Stimulated activated CD8-positive, alpha-beta memory T cell treated with anti-CD3 and anti-CD28 coated beads, Interleukin-7, amount 100 ng/mL, for 1 hour (primary cell): ENCODE measurements around the gene PLEKHG7.
"Not testable (repeated sequence)": the region's sequence is repeated elsewhere in the genome, so short reads cannot be mapped to it uniquely, and the experiment has no call there.

ENCODE experiments used
- DNase-seq, 2 donors: peaks; one replicate each; pipeline ENCODE4 v3.0.0-alpha.2; 2020; ENCODE audit warnings: low read depth in 2 of 2

PLEKHG7 gene, protein sequence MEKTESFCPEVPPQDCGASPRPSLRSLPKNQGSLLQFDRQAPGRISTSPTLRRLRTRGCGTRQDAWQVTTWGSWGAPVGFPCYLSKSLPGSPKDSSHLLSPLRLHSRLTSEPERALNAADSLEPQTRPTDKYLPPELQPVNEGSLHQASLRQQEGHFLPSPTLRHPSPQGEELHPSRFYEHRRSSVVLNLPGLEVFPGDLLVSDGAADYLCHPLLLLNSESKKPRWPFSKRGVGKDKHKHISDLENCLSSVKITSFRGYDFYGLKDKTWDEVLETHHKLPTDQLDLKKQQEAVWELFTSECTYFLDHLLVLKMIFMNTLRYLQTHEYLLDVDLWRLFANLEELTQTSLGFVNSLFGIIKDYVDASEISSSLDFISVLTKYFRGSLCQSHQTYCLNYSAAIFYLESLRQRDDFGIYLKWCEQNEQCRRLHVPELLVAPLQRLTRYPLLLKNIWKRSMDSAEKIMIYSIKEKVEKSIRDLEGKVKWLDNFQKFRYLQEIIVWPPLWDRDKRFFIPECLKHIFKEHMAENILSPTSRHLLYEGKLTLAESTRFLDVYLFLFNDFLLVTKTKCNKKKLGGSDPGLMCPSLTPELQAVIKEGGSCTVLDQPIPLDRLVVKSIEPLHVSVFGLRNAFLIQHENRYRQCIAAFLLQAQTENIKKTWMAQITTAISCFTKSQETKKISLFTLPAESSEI

DNA sequence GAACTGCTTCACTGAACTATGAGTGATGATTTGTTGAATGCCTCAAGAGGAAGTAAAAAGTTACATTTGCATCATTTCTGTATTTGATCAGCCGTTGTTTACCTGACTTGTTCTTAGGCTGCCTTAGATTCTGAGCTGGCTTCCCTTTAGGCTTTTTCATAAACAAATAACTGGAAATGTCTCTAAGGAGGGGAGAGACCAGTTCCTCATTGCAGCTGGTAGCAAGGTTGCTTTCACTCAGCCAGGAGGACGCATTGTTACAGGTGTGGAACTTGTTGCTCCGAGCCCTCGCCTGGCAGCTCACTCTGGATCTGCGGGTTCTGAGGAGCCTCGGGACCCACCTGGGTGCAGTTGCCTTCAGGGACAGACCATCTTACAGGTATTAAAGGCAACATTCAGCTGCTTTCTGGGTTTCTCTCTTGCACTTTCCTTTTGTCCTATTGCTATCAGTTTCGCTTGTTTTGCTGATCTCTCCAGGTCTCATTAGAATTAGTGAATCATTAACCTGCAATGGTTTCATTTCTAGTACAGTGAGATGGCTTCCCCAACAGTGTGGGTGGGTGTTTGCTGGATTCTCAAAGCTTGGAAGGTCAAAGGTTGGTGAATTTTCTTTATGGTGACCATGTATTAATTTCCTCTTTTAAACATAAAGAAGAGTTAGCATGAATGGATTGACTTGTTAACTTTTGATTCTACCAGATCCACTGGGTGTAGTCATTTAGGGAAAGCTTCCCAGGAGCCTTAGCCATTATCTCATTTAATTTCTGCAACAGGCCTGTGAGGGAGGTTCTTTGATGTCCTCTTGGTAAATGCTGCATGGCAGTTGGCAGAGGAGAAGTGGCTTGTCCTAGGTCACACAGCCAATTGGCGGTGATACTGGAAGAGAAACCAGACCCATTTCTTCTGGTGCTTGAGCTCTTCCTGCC is at the start of gene PLEKHG7:
PLEKHG7 (plus strand) TSS at position 236 of the 926 bp plus-strand sequence. CDS start 3,643 bp downstream, outside the sequence.
- DNase-seq = no peak

DNA sequence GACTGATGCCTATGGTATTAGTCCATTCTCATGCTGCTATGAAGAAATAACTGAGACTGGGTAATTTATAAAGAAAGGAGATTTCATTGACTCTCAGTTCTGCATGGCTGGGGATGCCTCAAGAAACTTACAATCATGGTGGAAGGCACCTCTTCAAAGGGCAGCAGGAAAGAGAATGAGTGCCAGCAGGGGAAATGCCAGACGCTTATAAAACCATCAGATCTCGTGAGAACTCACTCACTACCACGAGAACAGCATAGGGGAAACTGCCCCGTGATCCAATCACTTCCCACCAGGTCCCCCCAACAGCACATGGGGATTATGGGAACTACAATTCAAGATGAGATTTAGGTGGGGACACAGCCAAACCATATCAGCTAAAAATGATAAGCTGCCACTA is 48.5 kb upstream of the PLEKHG7 start:
- DNase-seq = not testable (repeated sequence)

DNA sequence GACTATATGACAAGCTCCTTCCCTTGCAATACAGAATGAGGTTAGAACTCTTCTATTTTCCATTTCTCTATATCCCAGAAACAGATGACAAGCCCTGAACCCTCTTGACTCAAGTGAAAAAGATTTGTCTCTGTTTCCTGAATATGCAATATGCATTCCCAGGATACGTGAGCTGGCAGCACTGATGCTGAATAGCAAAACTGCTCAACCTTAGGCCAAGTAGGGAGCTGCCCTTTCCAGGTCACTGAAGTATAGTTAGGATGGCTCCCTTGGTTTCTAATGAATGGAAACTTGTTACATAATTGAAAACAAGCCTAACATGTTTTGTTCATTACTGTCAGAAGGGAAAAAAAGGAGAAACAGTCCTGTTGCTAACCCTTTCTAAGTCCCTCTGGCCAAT is 47.9 kb upstream of the PLEKHG7 start:
- no peak for DNase-seq

DNA sequence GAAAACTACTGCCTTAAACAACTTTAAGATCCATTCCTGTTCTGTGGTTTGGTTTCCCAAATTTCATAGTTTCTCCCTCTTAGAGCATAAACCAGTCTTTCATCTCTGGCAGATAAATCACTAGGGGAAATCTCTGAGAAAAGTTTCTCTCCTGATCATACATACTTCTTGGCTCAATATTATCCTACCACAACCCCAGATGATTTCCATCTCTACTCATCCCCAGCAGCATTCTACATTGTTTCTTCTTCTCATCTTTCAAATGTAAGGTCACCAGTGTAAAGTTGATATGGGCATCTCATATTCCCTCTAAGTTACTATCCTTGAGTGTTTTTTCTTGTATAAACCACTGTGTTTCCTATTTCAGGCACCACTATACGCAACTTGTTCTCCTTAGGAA is 45.9 kb upstream of the PLEKHG7 start:
- DNase-seq = no peak

DNA sequence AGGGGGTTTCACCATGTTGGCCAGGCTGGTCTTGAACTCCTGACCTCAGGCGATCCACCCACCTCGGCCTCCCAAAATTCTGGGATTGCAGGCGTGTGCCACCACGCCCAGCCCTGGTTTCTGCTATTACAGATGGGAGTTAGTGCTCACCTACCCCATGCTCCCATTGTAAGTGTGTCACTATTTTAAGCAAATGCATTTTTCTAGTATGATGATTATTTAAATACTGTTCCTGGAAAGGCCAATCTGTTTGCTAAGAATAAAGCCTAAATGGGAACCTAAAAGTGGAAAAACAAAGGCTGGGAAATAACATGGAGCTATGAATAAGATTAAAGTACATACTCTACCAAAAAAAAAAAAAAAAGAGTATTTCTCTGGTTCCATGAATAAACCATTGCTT is 45.0 kb upstream of the PLEKHG7 start:
- no peak for DNase-seq

DNA sequence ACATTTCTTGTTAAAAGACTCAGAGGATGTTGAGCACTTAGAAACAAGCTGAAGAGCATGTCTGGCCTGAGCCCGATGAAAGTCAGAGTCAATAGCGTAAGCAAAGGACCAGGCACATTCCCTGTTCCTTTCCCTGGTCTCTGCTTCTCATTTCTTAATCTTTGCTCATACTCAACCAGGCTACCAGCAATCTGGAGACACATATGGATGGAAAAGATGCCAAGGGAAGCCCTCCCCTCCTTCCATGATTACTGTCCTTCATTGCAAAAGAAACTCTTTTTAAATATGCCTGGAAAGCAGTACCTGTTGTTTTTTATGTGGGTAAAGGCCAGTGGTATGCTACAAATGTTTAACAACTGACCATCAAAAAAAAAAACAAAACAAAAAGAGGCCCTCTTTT is 44.2 kb upstream of the PLEKHG7 start:
- DNase-seq = no peak

DNA sequence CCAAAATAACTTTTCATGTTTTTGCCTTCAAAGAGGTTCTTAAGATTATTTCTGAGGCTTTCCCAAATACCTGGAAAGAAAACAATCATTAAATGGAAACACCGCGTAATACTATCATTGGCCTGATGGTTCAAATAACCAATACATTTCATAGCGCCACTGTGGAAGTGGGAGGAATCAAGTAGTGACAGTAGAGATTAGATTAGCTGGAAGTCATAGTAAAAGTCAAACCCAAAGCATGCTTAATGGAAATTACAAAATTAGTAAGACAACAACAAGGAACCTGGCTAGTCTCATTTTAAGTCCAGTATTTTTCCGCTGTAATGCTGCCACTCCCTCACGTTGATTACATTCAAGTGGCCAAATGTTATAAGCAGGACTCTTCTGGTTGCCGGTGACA is 41.5 kb upstream of the PLEKHG7 start:
- no peak for DNase-seq

DNA sequence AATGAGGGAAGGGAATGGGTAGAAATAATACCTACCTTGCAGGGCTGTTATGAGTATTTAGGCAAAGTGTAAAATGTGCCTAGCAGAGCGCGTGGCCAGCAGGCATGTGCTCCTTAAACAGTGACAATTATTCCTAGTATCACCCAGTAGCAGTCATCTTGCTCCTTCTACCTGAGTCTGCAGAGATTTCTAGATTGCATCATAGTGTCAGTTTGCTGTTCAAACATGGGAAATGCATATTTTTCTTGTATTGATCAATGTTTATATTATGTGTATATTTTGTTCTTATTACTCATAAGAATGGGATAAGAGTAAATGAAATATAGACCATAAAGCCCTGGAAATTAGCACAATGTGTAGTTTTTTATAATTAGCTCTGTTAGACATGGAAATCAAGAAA is 37.3 kb upstream of the PLEKHG7 start:
- no peak for DNase-seq

DNA sequence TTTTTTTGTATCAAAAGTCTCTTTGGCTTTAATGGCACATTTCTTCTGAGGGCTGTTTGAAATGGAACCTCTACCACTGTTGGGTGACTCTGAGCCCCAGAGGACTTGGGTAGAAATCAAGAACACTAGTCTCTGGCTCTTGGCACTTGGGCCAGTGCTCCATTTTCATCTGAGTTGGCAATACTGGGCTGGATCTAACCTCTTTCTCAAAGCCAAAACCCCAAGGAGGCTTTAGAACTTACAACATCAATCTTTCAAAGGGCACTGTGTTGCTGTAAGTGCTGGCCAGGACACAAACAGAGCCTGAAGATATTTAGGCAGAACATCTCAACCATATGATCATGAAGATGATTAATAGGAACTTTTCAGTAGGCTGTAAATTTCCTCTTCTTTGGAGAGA is 34.0 kb upstream of the PLEKHG7 start:
- DNase-seq = no peak

DNA sequence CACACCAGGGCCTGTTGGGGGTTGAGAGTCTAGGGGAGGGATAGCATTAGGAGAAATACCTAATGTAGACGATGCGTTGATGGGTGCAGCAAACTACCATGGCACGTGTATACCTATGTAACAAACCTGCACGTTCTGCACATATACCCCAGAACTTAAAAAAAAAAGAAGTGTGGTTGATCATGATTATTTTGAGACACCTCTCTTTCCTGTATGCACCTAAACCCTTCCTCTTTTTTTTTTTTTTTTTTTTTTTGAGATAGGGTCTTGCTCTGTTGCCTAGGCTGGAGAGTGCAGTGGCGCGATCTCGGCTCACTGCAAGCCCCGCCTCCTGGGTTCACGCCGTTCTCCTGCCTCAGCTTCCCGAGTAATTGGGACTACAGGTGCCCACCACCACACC is 31.3 kb upstream of the PLEKHG7 start:
- not testable (repeated sequence) for DNase-seq

DNA sequence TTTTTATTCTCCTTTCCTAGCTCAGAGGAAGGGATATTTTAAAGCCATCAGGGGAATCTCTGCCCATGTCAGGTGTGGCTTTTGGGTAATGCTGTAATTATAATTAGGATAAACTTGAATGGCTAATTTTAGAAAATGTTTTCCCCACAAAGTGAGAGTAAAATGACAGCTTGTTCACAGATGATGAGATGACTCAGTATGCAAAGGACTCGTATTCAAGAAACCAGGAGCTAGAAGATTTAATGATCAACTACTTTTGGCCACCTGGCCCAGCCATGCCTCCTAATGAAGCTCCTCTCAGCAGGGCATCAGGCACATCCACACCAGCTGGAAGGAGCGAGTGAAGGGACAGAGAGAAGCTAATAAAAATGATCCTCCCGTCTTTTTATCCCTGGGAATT is 29.0 kb upstream of the PLEKHG7 start:
- no peak for DNase-seq

DNA sequence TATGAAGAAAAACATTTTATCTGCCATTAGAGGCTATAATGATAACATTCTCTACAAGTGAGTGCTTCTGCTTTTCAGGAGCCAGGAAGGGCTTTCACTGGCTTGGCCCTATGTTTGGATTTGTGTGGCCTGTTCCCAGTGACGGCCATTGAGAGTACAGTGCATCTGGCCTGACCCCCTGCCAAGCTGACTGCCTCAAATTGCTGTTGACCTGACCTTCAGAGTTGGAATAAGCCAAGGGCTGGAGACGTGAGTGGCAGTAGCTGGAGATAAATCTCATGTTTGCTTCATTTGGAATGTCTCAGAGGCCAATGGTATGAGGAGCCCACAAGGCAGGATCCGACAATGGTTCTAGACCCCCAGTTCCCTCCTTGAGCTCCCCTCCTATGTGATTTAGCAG is 28.3 kb upstream of the PLEKHG7 start:
- no peak for DNase-seq

DNA sequence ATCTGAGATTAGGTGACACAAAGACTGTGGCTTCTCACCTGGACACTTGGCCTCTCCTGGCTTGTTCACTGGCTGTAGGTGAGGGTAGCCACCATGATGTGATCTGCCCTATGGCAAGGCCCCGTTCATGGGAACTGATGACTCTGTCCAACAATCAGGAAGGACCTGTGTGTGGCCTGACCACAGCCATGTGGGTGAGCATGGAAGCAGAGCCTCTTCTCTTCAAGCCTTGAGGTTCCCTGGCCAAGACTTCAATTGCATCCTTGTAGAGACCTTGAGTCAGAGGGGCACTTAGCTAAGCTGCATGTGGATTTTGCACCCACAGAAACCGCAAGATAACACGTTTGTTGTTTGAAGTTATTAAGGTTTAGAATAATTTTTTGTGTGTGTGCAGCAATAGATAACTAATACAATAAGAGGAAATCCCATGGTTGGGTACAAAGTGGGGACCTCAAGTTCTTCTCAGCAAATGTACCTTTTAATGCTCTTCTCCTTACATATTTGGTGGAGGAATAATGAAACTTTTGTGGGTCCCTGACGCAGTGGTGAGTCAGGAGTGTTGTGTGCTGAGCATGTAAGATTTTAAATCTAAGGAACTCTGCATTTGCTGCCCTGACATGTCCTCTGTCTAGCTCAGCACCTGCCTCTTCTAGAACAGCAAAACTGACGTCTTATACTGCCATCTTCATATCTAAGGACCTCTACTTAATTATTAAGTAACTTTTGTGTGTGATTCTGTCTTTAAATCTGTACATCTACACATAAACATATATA is 27.5 kb upstream of the PLEKHG7 start:
- no peak for DNase-seq

DNA sequence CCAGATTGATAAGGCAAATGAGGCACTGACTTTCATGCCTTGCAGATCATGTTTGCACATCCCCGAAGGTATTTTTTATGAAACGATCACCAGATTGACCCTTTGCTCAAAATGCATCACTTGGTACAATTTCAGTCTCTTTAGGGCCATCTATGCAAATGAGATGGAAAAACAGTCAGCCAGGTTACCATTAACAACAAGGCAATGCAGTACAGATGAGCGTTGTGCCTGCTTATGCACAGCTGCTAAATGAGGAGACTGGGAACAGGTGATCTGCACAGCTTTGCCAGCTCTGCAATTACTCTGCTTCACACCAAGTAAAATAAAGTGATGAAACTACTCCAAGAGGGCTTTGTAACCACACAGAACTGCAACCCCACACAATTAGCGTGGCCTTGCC is 26.1 kb upstream of the PLEKHG7 start:
- DNase-seq = no peak

DNA sequence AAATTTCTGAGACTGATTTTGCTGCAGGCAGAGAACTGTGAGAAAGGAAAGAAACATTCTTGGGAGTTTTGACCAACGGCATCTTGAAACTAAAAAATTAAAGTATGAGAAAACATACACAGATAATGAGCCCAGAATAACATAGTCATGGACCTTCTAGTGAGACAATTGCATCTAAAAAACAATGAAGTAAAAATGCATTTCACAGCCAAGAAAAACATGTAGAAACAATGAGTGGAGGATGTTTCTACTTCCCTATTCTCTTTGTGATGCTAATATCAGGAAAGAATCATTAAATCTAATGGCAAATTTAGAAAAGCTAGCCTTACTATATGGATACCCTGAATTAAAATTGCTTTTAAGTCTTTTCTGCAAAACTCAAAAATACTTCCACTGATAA is 12.2 kb upstream of the PLEKHG7 start:
- no peak for DNase-seq

DNA sequence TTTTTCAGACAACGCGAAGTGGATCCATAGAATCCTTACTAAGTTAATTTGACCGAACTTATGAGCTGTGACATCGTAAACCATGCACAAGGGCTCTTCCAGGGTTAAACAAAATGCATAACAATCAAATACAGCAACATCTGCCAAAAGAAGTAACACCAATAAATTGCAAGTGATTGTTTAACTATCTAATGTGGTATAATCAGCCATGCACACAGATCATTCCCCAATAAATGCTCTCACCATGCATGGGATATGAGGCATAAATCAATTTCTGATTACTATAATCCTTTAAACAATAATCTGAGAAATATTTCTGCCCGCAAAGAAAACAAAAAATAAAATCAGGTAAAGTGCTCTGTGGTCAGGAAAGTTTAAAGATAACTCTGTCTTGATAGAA is 7.7 kb upstream of the PLEKHG7 start:
- DNase-seq = no peak

DNA sequence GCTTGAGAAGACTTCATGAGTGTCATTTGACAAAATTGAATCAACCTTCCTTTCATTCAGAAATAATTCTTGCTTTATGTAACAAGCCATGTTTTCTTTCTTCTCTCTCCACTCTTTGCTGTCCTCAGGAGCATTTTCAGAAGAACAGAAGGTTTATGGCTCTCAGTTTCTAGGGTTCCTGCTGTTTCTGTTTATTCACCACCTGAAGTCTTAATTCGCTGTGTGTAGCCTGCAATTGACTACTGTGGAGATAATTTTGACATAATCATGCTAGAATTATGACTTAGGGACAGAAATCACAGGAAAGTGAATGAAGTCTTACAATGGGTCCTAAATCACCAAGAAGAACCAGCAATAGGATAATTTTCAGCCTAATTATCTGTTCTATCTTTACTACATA is 7.2 kb upstream of the PLEKHG7 start:
- DNase-seq = no peak

DNA sequence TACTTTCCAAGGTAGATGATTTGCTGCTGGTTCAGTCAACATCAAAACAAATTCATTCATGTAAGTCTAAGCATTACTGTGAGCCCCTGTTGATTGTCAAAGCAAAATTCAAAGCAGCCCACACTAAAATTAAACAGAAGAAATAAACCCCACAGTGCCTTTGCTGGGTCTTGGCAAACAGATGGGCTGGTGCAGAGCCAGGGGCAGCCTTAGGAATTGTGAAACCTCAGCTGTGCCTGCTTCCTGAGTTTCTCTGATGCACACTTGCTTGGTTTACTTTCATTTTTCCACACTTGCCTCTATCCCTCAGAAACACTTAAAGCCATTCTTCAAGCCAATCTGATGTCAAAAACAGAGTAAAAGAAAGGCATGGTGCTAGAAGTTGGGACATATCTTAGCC is 6.6 kb upstream of the PLEKHG7 start:
- no peak for DNase-seq

DNA sequence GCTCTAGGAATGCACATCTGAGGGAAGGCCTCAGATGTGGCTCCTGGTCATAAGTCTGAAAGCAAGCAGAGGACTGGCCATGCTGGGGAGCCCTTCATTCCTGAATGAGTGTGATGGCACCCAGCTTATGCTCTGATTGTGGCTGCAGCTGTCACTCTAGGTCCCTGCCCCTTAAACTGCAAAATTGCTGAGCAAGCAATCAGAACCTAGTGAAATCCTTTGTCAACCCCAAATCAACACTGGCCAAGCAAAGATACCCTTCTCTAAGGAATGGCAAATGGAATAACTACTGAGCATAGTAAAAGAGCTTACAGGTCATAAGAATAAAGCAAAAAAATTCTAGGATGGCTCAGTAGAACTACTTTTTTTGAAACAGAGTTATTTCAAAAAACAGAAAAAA is 4.3 kb upstream of the PLEKHG7 start:
- no peak for DNase-seq

DNA sequence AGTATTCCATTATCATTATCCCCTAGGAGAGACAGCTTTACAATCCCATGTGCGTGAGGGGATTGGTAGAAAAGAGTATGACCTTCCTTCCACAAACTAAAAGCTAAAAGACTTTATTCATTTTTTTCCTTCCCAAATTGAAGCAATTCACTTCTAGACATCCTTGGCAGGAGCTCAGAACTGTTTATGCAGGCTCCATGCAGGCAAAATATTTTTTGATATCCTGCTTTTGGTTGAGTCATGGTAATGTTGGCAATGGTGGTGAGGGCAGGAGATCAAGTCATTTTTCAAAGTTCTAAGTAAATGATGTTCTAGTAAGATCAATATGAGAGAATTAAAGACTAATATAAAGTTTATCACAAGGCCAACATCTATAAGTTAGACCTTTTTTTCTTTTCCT is 1.3 kb upstream of the PLEKHG7 start:
- no peak for DNase-seq

DNA sequence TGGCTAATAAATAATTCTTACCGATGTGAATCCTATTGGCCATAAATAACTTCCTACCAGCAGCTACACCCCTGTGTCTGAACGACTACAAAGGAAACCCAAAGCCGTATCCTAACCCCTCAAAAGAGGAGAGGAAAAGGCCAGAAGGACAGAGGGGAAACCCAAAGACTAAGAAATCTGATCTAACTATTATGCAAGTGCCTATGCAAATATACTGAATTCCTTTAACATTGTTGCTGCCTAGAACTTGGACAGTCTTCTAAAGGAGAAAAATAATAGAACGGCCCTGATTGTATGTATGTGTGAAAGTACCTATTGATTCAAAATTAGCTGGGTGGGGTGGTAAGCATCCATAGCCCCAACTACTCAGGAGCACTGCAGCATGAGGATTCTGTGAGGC is 997 bp downstream of the PLEKHG7 start:
- no peak for DNase-seq

DNA sequence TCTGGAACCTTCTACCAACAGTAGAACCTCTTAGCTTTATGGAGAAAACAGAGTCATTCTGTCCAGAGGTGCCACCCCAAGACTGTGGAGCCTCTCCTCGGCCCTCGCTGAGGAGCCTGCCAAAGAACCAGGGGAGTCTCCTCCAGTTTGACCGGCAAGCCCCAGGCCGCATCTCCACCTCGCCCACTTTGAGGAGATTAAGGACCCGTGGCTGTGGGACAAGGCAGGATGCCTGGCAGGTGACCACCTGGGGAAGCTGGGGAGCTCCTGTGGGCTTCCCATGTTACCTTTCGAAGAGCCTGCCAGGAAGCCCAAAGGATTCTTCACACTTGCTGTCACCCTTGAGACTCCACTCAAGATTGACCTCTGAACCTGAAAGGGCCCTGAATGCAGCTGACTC is 3.8 kb downstream of the PLEKHG7 start:
- DNase-seq = no peak
